T-cell (primary cell): Measurements from ENCODE around the gene CRLF1. TPM values are rescaled to one million over a fixed set of nuclear protein-coding genes. Genes with fewer than 3 reads are reported as not detected.
"Not testable (repeated sequence)": the region's sequence is repeated elsewhere in the genome, so short reads cannot be mapped to it uniquely, and the experiment has no call there.

Experiments used
- ATAC-seq, 4 experiments: fragments of 200-7000 bp in 3 of 4; fragments of 150-1000 bp in 1 of 4; cut with Tn5 transposase; replicated peaks in 1 of 4; 1 replicate in 3 of 4; 2 replicates in 1 of 4; pipeline ENCODE4 v1.10.0; 2021; ENCODE audit warnings: moderate library complexity in 3 of 4, mild to moderate bottlenecking in 2 of 4, moderate number of reproducible peaks in 1 of 4
- CTCF ChIA-PET, 2 donors: fragments of 300-600 bp; sonication (Branson Sonifier 250); formaldehyde crosslinking; loops; one replicate each; lab custom pipeline; 2022; ENCODE audit warnings: antibody characterized with exemption in 2 of 2; lab: Charles Lee
- POLR2A ChIA-PET, 2 donors: fragments of 300-600 bp; sonication (Branson Sonifier 250); formaldehyde crosslinking; loops; one replicate each; lab custom pipeline; 2022; ENCODE audit warnings: antibody characterized with exemption in 2 of 2; lab: Charles Lee
- DNase-seq, 35 experiments: peaks; one replicate each; pipeline versions ENCODE4 v3.0.0 to v3.0.0-alpha.2; 2013 to 2023
- H3K27ac ChIP-seq: one replicate; pipeline ENCODE4 v1.5.1; 2013; ENCODE audit warnings: low read length
- H3K27me3 ChIP-seq, 2 experiments: replicated peaks in 1 of 2; 1 replicate in 1 of 2; 2 replicates in 1 of 2; pipeline versions ENCODE4 v1.6.1 to v1.7.0; 2013; ENCODE audit warnings: low read length in 1 of 2, mixed read lengths in 1 of 2; ENCODE audit not compliant: control insufficient read depth in 2 of 2, insufficient read depth in 2 of 2; ENCODE audit errors: extremely low read depth in 1 of 2
- H3K36me3 ChIP-seq, 2 donors: 1 replicate in 1 of 2; 2 replicates in 1 of 2; pipeline versions ENCODE4 v1.6.1 to v1.7.0; 2013; ENCODE audit warnings: low read length in 1 of 2; ENCODE audit not compliant: control insufficient read depth in 2 of 2, insufficient read depth in 1 of 2; ENCODE audit errors: extremely low read depth in 1 of 2
- H3K4me1 ChIP-seq, 2 experiments: 1 replicate in 1 of 2; 2 replicates in 1 of 2; pipeline versions ENCODE4 v1.6.1 to v1.7.0; 2013; ENCODE audit warnings: low read length in 2 of 2, mixed read lengths in 1 of 2; ENCODE audit not compliant: insufficient read depth in 2 of 2, control insufficient read depth in 1 of 2; ENCODE audit errors: extremely low read depth in 1 of 2
- H3K4me3 ChIP-seq, 2 donors: 1 replicate in 1 of 2; 2 replicates in 1 of 2; pipeline versions ENCODE4 v1.5.1 to v1.7.0; 2013; ENCODE audit warnings: mild to moderate bottlenecking in 2 of 2, low read length in 1 of 2, moderate library complexity in 1 of 2; ENCODE audit not compliant: control insufficient read depth in 1 of 2; ENCODE audit errors: extremely low read depth in 1 of 2
- H3K9me3 ChIP-seq: 2 replicates; pipeline ENCODE4 v1.7.0; 2013
- H3K27ac Mint-ChIP-seq, 2 donors: one replicate each; pipeline ENCODE4 v1.8.0; 2020 to 2021; ENCODE audit warnings: mild to moderate bottlenecking in 2 of 2, mixed read lengths in 2 of 2
- H3K27me3 Mint-ChIP-seq, 2 donors: one replicate each; pipeline ENCODE4 v1.8.0; 2021 to 2022; ENCODE audit warnings: mixed read lengths in 2 of 2
- H3K36me3 Mint-ChIP-seq: one replicate; pipeline ENCODE4 v1.8.0; 2021; ENCODE audit warnings: mixed read lengths
- H3K4me1 Mint-ChIP-seq, 3 donors: one replicate each; pipeline ENCODE4 v1.8.0; 2020 to 2022; ENCODE audit warnings: mixed read lengths in 3 of 3, mild to moderate bottlenecking in 1 of 3
- H3K4me3 Mint-ChIP-seq, 3 donors: one replicate each; pipeline ENCODE4 v1.8.0; 2020 to 2022; ENCODE audit warnings: mild to moderate bottlenecking in 3 of 3, mixed read lengths in 3 of 3, moderate library complexity in 3 of 3
- H3K9me3 Mint-ChIP-seq, 3 donors: one replicate each; pipeline ENCODE4 v1.8.0; 2020 to 2022; ENCODE audit warnings: mixed read lengths in 3 of 3
- WGBS: methylation state at CpG from one replicate; pipeline ENCODE4 v1.1.5; 2013; ENCODE audit warnings: missing lambda C conversion rate; ENCODE audit not compliant: insufficient coverage; 5-methylcytosine and 5-hydroxymethylcytosine counted together
- total RNA-seq, 35 experiments: library from RNA in 6 of 35; stranded (reverse) in 6 of 35; fragments of 120-200 nt in 1 of 35; gene quantifications; one replicate each; pipeline versions ENCODE4 v1.2.1 to v1.2.4 and lab custom pipeline; 2013 to 2026

The CRLF1 gene
- total RNA-seq, 5 donors from 2014 or later (not counting 1 experiment from before 2014, with no cell fraction given): 0.56 to 0.73 TPM; not detected in 3

DNA sequence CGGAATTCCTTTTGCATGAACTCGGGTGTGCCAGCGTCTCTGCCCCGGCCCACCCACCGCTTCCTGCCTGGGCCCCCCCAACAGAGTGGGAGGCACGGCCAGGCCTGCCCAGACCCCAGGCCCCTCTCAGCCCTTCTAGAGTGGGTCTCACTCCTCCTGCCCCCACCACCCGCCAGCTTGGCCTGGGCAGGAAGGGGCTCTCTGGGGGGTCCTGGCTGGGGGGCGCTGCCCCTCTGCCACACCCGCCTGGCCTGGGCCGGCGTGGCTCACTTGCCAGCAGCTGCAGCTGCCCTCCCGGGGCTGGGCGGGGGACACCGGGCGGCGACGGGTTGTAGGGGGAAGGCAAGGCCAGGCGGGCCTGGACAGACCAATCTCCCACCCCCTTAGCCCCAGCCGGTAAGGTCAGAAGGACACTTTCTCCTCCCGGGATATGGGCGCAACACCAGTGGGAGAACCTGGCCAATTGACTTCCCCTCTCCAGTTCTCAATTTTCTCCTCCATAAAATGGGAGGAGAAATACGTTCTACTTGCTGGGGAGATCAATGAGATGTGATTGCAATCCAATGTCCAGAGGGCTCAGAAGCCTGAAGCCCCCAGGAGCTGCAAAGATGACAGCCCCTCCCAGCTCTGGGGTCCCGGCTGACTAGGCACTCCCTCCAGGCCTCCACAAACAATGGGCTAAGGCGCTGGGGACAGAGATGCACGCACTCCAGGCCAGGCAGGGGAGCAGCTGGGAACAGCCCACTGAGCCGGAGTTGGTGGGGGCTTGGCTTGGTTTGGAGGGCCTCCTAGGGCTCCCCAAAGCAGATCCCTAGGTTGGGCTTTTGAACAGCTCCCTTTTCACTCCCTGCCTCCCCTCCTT is 2.4 kb downstream of the CRLF1 start:
- no peaks in the 10 kb centered on the region for H3K36me3 Mint-ChIP-seq
- CTCF ChIA-PET: interaction anchor here in 1 of 2 donors (0.6 kb wide), 1 partner anchor 79 kb away, joined by 3 read pairs; no protein-coding TSS in a partner anchor
- no peak overlapping the region for H3K27ac ChIP-seq
- POLR2A ChIA-PET: no interaction called here
- H3K27ac Mint-ChIP-seq: no peak overlapping the region
- peaks cover 43 to 72% of the 10 kb centered on the region in 2 donors for H3K27me3 Mint-ChIP-seq
- H3K27me3 ChIP-seq: peaks cover 11 to 82% of the 10 kb centered on the region in 2 experiments
- H3K4me1 Mint-ChIP-seq: peaks cover 0 to 24% (median 11%) of the 10 kb centered on the region in 3 donors
- H3K4me3 ChIP-seq: no peak overlapping the region
- peaks cover 0 to 25% of the 10 kb centered on the region in 2 experiments for H3K4me1 ChIP-seq
- H3K36me3 ChIP-seq: no peaks in the 10 kb centered on the region
- 6% methylated on average over 9 of the region's 26 CpGs for WGBS
- H3K9me3 Mint-ChIP-seq: no peaks in the 10 kb centered on the region
- no peak overlapping the region for H3K4me3 Mint-ChIP-seq
- no peaks in the 10 kb centered on the region for H3K9me3 ChIP-seq
- no peak for DNase-seq
- ATAC-seq: no peak

- no peaks in the 10 kb centered on the region for H3K36me3 ChIP-seq
- ChIA-PET POLR2A (no interaction called here), CTCF (no interaction called here)
- ATAC-seq: peak; percentile 41 to 75 (median 46)
- H3K4me1 ChIP-seq: peaks cover 0 to 25% of the 10 kb centered on the region in 2 experiments
- no peak overlapping the region for H3K27ac ChIP-seq
- 9% methylated on average over 30 of the region's 32 CpGs for WGBS
- no peaks in the 10 kb centered on the region for H3K36me3 Mint-ChIP-seq
- H3K9me3 ChIP-seq: no peaks in the 10 kb centered on the region
- peak overlapping the region; percentile 22 to 56 for H3K27ac Mint-ChIP-seq
- H3K4me3 Mint-ChIP-seq: peak overlapping the region in 1 of 3 donors; percentile 9
- H3K4me1 Mint-ChIP-seq: peaks cover 0 to 16% (median 11%) of the 10 kb centered on the region in 3 donors
- H3K27me3 ChIP-seq: peaks cover 7 to 82% of the 10 kb centered on the region in 2 experiments
- no peak overlapping the region for H3K4me3 ChIP-seq
- peak in 2 of 35 experiments; percentile 19 to 45 for DNase-seq
- peaks cover 37 to 68% of the 10 kb centered on the region in 2 donors for H3K27me3 Mint-ChIP-seq
- no peaks in the 10 kb centered on the region for H3K9me3 Mint-ChIP-seq
Measured at GRCh38 chr19:18603255-18603957, 3.2 kb downstream of the CRLF1 start.

GRCh38 chr19:18601875-18602274 is 4.7 kb downstream of the CRLF1 start:
- ATAC-seq: no peak
- Mint-ChIP-seq H3K4me3 (no peak overlapping the region), H3K4me1 (peaks cover 0 to 9% (median 8%) of the 10 kb centered on the region in 3 donors), H3K27me3 (peaks cover 28 to 55% of the 10 kb centered on the region in 2 donors), H3K27ac (no peak overlapping the region), H3K36me3 (no peaks in the 10 kb centered on the region), H3K9me3 (no peaks in the 10 kb centered on the region)
- H3K27ac ChIP-seq: no peak overlapping the region
- POLR2A ChIA-PET: no interaction called here
- no peak for DNase-seq
- no peak overlapping the region for H3K4me3 ChIP-seq
- no peaks in the 10 kb centered on the region for H3K9me3 ChIP-seq
- H3K4me1 ChIP-seq: peaks cover 0 to 15% of the 10 kb centered on the region in 2 experiments
- H3K27me3 ChIP-seq: peaks cover 4 to 80% of the 10 kb centered on the region in 2 experiments
- no peaks in the 10 kb centered on the region for H3K36me3 ChIP-seq
- WGBS: 38% methylated on average over 1 of the region's 4 CpGs
- CTCF ChIA-PET: no interaction called here

DNA sequence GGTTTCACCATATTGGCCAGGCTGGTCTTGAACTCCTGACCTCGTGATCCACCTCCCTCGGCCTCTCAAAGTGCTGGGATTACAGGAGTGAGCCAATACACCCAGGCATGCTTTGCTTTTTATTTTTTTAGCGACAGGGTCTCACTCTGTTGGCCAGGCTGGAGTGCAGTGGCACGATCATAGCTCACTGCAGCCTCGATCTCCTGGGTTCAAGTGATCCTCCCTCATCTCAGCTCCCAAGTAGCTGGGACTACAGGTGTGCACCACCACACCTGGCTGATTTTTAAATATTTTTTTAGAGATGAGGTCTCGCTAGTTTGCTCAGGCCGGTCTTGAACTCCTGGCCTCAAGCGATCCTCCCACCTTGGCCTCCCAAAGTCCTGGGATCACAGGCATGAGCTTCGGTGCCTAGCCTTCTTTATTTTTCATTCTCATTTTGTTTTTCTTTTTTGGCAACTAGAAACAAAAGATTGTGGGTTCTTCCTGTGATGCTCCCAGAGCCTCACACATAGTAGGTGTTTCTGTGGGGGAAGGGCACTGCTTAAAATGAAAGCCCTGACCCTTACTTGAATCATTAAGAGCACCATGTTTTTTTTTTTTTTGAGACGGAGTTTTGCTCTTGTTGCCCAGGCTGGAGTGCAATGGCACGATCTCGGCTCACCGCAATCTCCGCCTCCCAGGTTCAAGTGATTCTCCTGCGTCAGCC is 5.8 kb downstream of the CRLF1 start:
- Mint-ChIP-seq H3K27me3 (peaks cover 28 to 58% of the 10 kb centered on the region in 2 donors), H3K4me1 (peaks cover 6 to 12% (median 8%) of the 10 kb centered on the region in 3 donors)
- H3K36me3 Mint-ChIP-seq, H3K27ac ChIP-seq, H3K27ac Mint-ChIP-seq, H3K9me3 Mint-ChIP-seq, H3K36me3 ChIP-seq, DNase-seq, H3K4me3 Mint-ChIP-seq, POLR2A ChIA-PET, H3K4me3 ChIP-seq, ATAC-seq, H3K9me3 ChIP-seq: not testable (repeated sequence)
- 88% methylated on average over 9 of the region's 15 CpGs for whole genome bisulfite sequencing
- Histone ChIP-seq H3K27me3 (peaks cover 4 to 80% of the 10 kb centered on the region in 2 experiments), H3K4me1 (peaks cover 0 to 15% of the 10 kb centered on the region in 2 experiments)
- CTCF ChIA-PET: interaction anchor here in 1 of 2 donors (0.6 kb wide), 1 partner anchor 467 kb away, joined by 5 read pairs; no protein-coding TSS in a partner anchor

DNA sequence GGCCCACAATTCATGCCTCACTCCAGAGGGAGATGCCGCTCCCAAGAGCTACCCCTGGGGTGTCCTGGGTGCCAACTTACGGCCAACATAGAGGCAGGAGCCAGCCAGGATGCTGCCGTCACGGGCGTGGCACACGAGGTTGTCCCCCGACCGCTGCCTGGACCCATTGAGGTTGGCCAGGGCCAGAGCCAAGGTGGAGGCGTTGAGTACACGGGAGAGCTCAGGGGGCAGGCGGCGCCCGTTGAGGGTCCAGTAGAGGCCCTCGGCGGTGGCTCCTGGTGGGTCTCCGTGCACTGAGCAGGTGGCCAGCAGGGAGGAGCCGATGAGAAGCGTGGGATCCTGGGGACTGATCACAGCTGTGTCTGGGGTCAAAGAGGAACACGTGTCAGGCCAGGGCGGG is 7.1 kb downstream of the CRLF1 start:
- Mint-ChIP-seq H3K4me1 (peaks cover 11 to 16% (median 12%) of the 10 kb centered on the region in 3 donors), H3K36me3 (no peaks in the 10 kb centered on the region), H3K4me3 (no peak overlapping the region), H3K27me3 (peaks cover 24 to 46% of the 10 kb centered on the region in 2 donors), H3K27ac (no peak overlapping the region), H3K9me3 (no peaks in the 10 kb centered on the region)
- Histone ChIP-seq H3K4me1 (peaks cover 3 to 21% of the 10 kb centered on the region in 2 experiments), H3K9me3 (no peaks in the 10 kb centered on the region), H3K27ac (no peak overlapping the region), H3K27me3 (peaks cover 3 to 71% of the 10 kb centered on the region in 2 experiments), H3K36me3 (no peaks in the 10 kb centered on the region), H3K4me3 (no peak overlapping the region)
- WGBS: 89% methylated on average over 17 of the region's 20 CpGs
- ChIA-PET CTCF (no interaction called here), POLR2A (no interaction called here)
- DNase-seq (no peak), ATAC-seq (no peak)
